ENCODE data around the gene LRRC34. TPM values are rescaled to one million over a fixed set of nuclear protein-coding genes. Genes with fewer than 3 reads are reported as not detected.

LRRC34 gene
- total RNA-seq, 1 donor from 2014 or later: 7.0 TPM

DNA sequence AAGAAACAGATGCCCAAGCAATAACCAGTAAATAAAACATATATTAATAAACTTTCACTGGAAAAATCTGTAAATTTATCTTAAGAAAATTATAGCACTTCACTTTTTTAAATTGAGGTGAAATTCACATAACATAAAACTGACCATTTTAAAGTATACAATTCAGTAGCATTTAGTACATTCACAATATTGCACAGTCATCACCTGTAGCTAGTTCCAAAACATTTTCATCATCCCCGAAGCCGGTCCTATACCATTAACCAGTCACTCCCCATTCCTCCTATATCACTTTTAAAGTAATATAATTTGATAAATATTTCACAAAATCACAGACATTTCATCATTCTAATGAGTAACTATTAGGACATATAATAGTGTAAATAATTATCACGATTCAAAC lies 8.0 kb downstream of the LRRC34 start:
- peaks cover 10% of the 10 kb centered on the region for H3K36me3 Mint-ChIP-seq (ENCODE audit: insufficient read depth)

DNA sequence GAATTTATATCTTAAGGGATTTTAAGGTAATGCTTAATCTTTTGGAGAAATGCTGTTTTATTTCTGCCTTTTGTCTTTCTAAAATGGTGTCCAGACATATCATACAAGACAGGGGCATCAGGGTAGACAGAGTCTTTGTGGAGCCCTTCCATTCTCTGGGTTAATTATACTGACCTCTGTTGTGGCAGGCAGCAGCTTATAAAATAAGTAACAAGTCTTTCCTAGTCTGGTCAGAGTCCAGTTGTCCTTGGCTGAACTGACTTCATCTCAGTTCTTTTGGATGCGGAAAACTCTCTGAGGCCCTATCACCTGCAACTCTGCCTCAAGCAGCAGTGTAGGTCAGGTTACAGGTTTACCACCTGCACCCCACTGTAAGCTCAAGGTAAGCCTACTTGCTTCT lies 20.3 kb downstream of the LRRC34 start:
- TF ChIP-seq CTCF (IDR thresholded peaks at IDR 0.05; ENCODE audit: unreplicated experiment): no peak
- no peaks in the 10 kb centered on the region for H3K27me3 Mint-ChIP-seq
- no peaks in the 10 kb centered on the region for H3K9me3 Mint-ChIP-seq (ENCODE audit: low read depth)
- no peak for DNase-seq (ENCODE audit: low spot score, unreplicated experiment)
- H3K4me3 Mint-ChIP-seq (ENCODE audit: low read depth): no peak overlapping the region
- H3K36me3 Mint-ChIP-seq (ENCODE audit: insufficient read depth): peaks cover 8% of the 10 kb centered on the region
- H3K27ac Mint-ChIP-seq: no peak overlapping the region
- no peaks in the 10 kb centered on the region for H3K4me1 Mint-ChIP-seq (ENCODE audit: low read depth)

More for the DNA sequence above, 8.0 kb downstream of the LRRC34 start:
- Mint-ChIP-seq H3K27me3 (no peaks in the 10 kb centered on the region), H3K27ac (no peak overlapping the region), H3K9me3 (ENCODE audit: low read depth) (no peaks in the 10 kb centered on the region), H3K4me1 (ENCODE audit: low read depth) (no peaks in the 10 kb centered on the region), H3K4me3 (ENCODE audit: low read depth) (no peak overlapping the region)
- DNase-seq (ENCODE audit: low spot score, unreplicated experiment): no peak
- TF ChIP-seq CTCF (IDR thresholded peaks at IDR 0.05; ENCODE audit: unreplicated experiment): no peak

- H3K9me3 Mint-ChIP-seq (ENCODE audit: low read depth): no peaks in the 10 kb centered on the region
- TF ChIP-seq CTCF (IDR thresholded peaks at IDR 0.05; ENCODE audit: unreplicated experiment): no peak
- H3K4me3 Mint-ChIP-seq (ENCODE audit: low read depth): no peak overlapping the region
- H3K4me1 Mint-ChIP-seq (ENCODE audit: low read depth): no peaks in the 10 kb centered on the region
- DNase-seq (ENCODE audit: low spot score, unreplicated experiment): no peak
- H3K27ac Mint-ChIP-seq: peak overlapping the region; percentile 17
- H3K27me3 Mint-ChIP-seq: no peaks in the 10 kb centered on the region
- H3K36me3 Mint-ChIP-seq (ENCODE audit: insufficient read depth): peaks cover 14% of the 10 kb centered on the region
These were observed 21.8 kb downstream of the LRRC34 start for GRCh38 chr3:169790687-169791429.

DNA sequence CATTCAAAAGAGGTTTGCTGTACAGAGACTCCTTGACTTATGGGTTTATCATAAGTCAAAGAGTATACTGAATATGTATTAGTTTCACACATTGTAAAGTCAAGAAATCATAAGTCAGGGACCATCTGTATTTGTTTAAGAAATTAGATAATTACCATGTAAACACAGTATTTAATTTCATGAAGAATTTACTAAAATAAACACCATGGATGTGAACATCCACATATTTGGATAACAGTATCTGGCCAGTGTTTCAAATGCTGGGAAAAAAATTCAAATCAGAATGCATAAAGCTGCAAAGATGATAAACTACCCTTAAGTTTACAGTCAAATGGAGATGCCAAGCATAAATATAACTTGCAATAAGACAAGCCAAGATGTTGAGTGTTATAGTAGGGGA lies 22.5 kb downstream of the LRRC34 start:
- TF ChIP-seq CTCF (IDR thresholded peaks at IDR 0.05; ENCODE audit: unreplicated experiment): no peak
- no peaks in the 10 kb centered on the region for H3K9me3 Mint-ChIP-seq (ENCODE audit: low read depth)
- no peaks in the 10 kb centered on the region for H3K27me3 Mint-ChIP-seq
- peaks cover 17% of the 10 kb centered on the region for H3K36me3 Mint-ChIP-seq (ENCODE audit: insufficient read depth)
- peak overlapping the region; percentile 17 for H3K27ac Mint-ChIP-seq
- no peaks in the 10 kb centered on the region for H3K4me1 Mint-ChIP-seq (ENCODE audit: low read depth)
- DNase-seq (ENCODE audit: low spot score, unreplicated experiment): no peak
- H3K4me3 Mint-ChIP-seq (ENCODE audit: low read depth): no peak overlapping the region

DNA sequence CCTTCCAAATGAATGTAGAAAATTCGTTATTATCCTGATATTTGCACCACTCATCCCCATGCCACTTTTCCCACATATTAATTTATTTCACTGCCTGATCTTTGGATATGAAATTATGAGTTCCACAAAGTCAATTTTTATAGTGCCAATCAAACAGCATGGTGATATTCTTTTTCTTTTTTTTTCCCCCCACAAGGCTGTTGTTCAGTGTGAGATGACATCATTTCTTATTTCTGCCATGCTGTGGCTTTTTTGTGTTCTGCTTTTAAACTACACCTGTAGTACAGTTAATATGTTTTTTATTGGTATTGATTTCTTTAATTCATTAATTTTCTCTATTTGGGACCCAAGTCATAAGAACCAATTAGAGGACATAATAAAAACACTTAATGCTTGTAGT lies 24.9 kb downstream of the LRRC34 start:
- Mint-ChIP-seq H3K27me3 (no peaks in the 10 kb centered on the region), H3K4me3 (ENCODE audit: low read depth) (no peak overlapping the region), H3K27ac (no peak overlapping the region), H3K4me1 (ENCODE audit: low read depth) (no peaks in the 10 kb centered on the region), H3K9me3 (ENCODE audit: low read depth) (no peaks in the 10 kb centered on the region), H3K36me3 (ENCODE audit: insufficient read depth) (peaks cover 15% of the 10 kb centered on the region)
- DNase-seq (ENCODE audit: low spot score, unreplicated experiment): no peak
- no peak for TF ChIP-seq CTCF (IDR thresholded peaks at IDR 0.05; ENCODE audit: unreplicated experiment)
